ENCODE results near the gene CCDC181.
"Not testable (repeated sequence)": the region's sequence is repeated elsewhere in the genome, so short reads cannot be mapped to it uniquely, and the experiment has no call there.

The CCDC181 gene

GRCh38 chr1:169402578-169402977, 24.7 kb downstream of the CCDC181 start:
- in situ Hi-C loops (cut with HindIII; ENCODE audit: low sequenced_read_pairs): not testable (repeated sequence)

- in situ Hi-C loops (cut with HindIII; ENCODE audit: low sequenced_read_pairs): no loop called here
Measured at GRCh38 chr1:169395955-169396354, 31.3 kb downstream of the CCDC181 start.

GRCh38 chr1:169392406-169392805, 34.9 kb downstream of the CCDC181 start:
- in situ Hi-C loops (cut with HindIII; ENCODE audit: low sequenced_read_pairs): no loop called here

GRCh38 chr1:169390303-169390702, 37.0 kb downstream of the CCDC181 start:
- in situ Hi-C loops (cut with HindIII; ENCODE audit: low sequenced_read_pairs): no loop called here

- in situ Hi-C loops (cut with HindIII; ENCODE audit: low sequenced_read_pairs): no loop called here
Measured at GRCh38 chr1:169387399-169387798, 39.9 kb downstream of the CCDC181 start.

- in situ Hi-C loops (cut with HindIII; ENCODE audit: low sequenced_read_pairs): no loop called here
Measured at GRCh38 chr1:169383449-169383848, 43.8 kb downstream of the CCDC181 start.

- in situ Hi-C loops (cut with HindIII; ENCODE audit: low sequenced_read_pairs): no loop called here
Measured at GRCh38 chr1:169381162-169381561, 46.1 kb downstream of the CCDC181 start.

- in situ Hi-C loops (cut with HindIII; ENCODE audit: low sequenced_read_pairs): no loop called here
Measured at GRCh38 chr1:169371404-169371803, 55.9 kb downstream of the CCDC181 start.

- in situ Hi-C loops (cut with HindIII; ENCODE audit: low sequenced_read_pairs): no loop called here
Measured at GRCh38 chr1:169368406-169368769, 58.9 kb downstream of the CCDC181 start.

GRCh38 chr1:169367686-169368405, 59.4 kb downstream of the CCDC181 start, which contains the start of the genes BLZF1 and NME7:
BLZF1 (plus strand) TSS chr1:169368195; CDS start chr1:169369523, 1,328 bp downstream.
NME7 (minus strand) TSS chr1:169367797; CDS start chr1:169367710, 87 bp downstream.
- in situ Hi-C loops (cut with HindIII; ENCODE audit: low sequenced_read_pairs): no loop called here

- in situ Hi-C loops (cut with HindIII; ENCODE audit: low sequenced_read_pairs): no loop called here
Measured at GRCh38 chr1:169367096-169367685, 60.1 kb downstream of the CCDC181 start.

- in situ Hi-C loops (cut with HindIII; ENCODE audit: low sequenced_read_pairs): no loop called here
Measured at GRCh38 chr1:169364948-169365347, 62.3 kb downstream of the CCDC181 start.

GRCh38 chr1:169363046-169363730, 64.1 kb downstream of the CCDC181 start:
- in situ Hi-C loops (cut with HindIII; ENCODE audit: low sequenced_read_pairs): no loop called here

GRCh38 chr1:169361281-169361680, 66.0 kb downstream of the CCDC181 start:
- in situ Hi-C loops (cut with HindIII; ENCODE audit: low sequenced_read_pairs): no loop called here

- in situ Hi-C loops (cut with HindIII; ENCODE audit: low sequenced_read_pairs): no loop called here
Measured at GRCh38 chr1:169360415-169360814, 66.9 kb downstream of the CCDC181 start.

GRCh38 chr1:169348383-169349036, 78.8 kb downstream of the CCDC181 start:
- in situ Hi-C loops (cut with HindIII; ENCODE audit: low sequenced_read_pairs): no loop called here

GRCh38 chr1:169347688-169348382, 79.4 kb downstream of the CCDC181 start:
- in situ Hi-C loops (cut with HindIII; ENCODE audit: low sequenced_read_pairs): no loop called here

- in situ Hi-C loops (cut with HindIII; ENCODE audit: low sequenced_read_pairs): no loop called here
Measured at GRCh38 chr1:169346036-169346589, 81.2 kb downstream of the CCDC181 start.

GRCh38 chr1:169345511-169345910, 81.8 kb downstream of the CCDC181 start:
- in situ Hi-C loops (cut with HindIII; ENCODE audit: low sequenced_read_pairs): no loop called here

All from DLD1 (cell line).